Heart left ventricle (tissue), 16 donors: Measurements from ENCODE around the gene SND1. TPM values are rescaled to one million over a fixed set of nuclear protein-coding genes. Genes with fewer than 3 reads are reported as not detected.

Source experiments
- ATAC-seq, 4 donors: fragments of 200-7000 bp; cut with Tn5 transposase; one replicate each; pipeline ENCODE4 v1.9.1; 2020 to 2022; ENCODE audit warnings: moderate library complexity in 4 of 4, mild to moderate bottlenecking in 3 of 4, moderate number of reproducible peaks in 1 of 4
- DNase-seq, 5 donors: peaks; one replicate each; pipeline ENCODE4 v3.0.0-alpha.2; 2020
- H3K27ac ChIP-seq, 12 donors: fragments of 200-600 bp; sonication (generic) in 4 of 12; one replicate each; pipeline versions ENCODE4 v1.5.0 to v1.8.0; 2016 to 2022; ENCODE audit warnings: mild to moderate bottlenecking in 2 of 12
- H3K27me3 ChIP-seq, 9 donors: fragments of 200-600 bp; sonication (generic) in 2 of 9; one replicate each; pipeline versions ENCODE4 v1.5.1 to v1.8.0; 2016 to 2022; ENCODE audit warnings: mild to moderate bottlenecking in 3 of 9
- H3K36me3 ChIP-seq, 9 donors: fragments of 200-600 bp; sonication (generic) in 2 of 9; one replicate each; pipeline versions ENCODE4 v1.5.0 to v1.8.0; 2018 to 2022; ENCODE audit warnings: mild to moderate bottlenecking in 2 of 9
- H3K4me1 ChIP-seq, 12 donors: fragments of 200-600 bp; sonication (generic) in 4 of 12; one replicate each; pipeline versions ENCODE4 v1.5.0 to v1.8.0; 2016 to 2022; ENCODE audit warnings: mild to moderate bottlenecking in 3 of 12
- H3K4me3 ChIP-seq, 12 donors: fragments of 200-600 bp; sonication (generic) in 4 of 12; one replicate each; pipeline versions ENCODE4 v1.5.0 to v1.8.0; 2017 to 2022; ENCODE audit warnings: mild to moderate bottlenecking in 9 of 12, moderate library complexity in 4 of 12
- H3K9me3 ChIP-seq, 12 donors: fragments of 200-600 bp; sonication (generic) in 4 of 12; one replicate each; pipeline versions ENCODE4 v1.5.0 to v1.8.0; 2016 to 2022; ENCODE audit warnings: mild to moderate bottlenecking in 1 of 12
- CTCF ChIP-seq, 12 donors: fragments of 200-600 bp; sonication (generic) in 4 of 12; IDR thresholded peaks; one replicate each; pipeline versions ENCODE4 v1.5.0 to v1.8.0; 2018 to 2022; ENCODE audit warnings: antibody characterized with exemption in 12 of 12, mild to moderate bottlenecking in 5 of 12
- POLR2A ChIP-seq, 2 donors: fragments of 450-650 bp; IDR thresholded peaks; one replicate each; pipeline ENCODE4 v1.6.1; 2017; ENCODE audit warnings: antibody characterized with exemption in 2 of 2, mild to moderate bottlenecking in 2 of 2, moderate library complexity in 2 of 2
- WGBS, 4 donors: extraction: QIAGEN DNeasy Blood & Tissue Kit in 2 of 4; methylation state at CpG; one replicate each; pipeline versions ENCODE4 v1.1.5 to v1.1.7; 2013 to 2018; 5-methylcytosine and 5-hydroxymethylcytosine counted together
- intact Hi-C, 10 donors: fragments of 100-400 bp; cut with DNase I; formaldehyde crosslinking; loops; one replicate each; pipeline versions ENCODE4 v1.11.1 to v1.14.2; 2022
- polyA plus RNA-seq, 2 donors: library from polyadenylated mRNA; stranded (reverse); fragments of 200-250 nt; gene quantifications; one replicate each; pipeline ENCODE4 v1.2.3, GENCODE V29; 2013
- total RNA-seq, 9 donors: library from RNA; depleted of rRNA in 2 of 9; stranded (reverse); fragments of >200 nt in 2 of 9; fragmentation: NEBNext Ultra II Directional in 3 of 9; extraction: Animal tissue kit (Norgen Biotek cat#: 25700) in 3 of 9; gene quantifications; one replicate each; pipeline versions ENCODE4 v1.1.0 to v1.2.4, GENCODE V29; 2016 to 2023
- donor health status: ischemic (EF 13 %, LVEDD 7.1; RV severe dilation, severe dysfunction).
- donor health status: healthy with polysubstance abuse.
- donor health status: DM: no; HTN: yes; CAD: no.
- donor health status: DM: no; HTN: no; CAD: no.
- donor health status: ischemic (EF 25% LVEDD 6.9; RV normal size, moderate dysfunction).
- donor health status: ischemic (EF 25% LVEDD 5.7; RV mildly dilated, moderate dysfunction).
- donor health status: healthy.
- donor health status: DM: yes; HTN: yes; CAD: no.
- donor health status: ischemic (EF 35%, LVEDD 5.7; RV mildly dilated, moderate dysfunction).
- donor health status: nonischemic (EF 11% LVEDD 7.7; RV severe dilation, severe dysfunction).
- donor health status: DM: yes; HTN: yes; CAD: no.
- donor health status: PGD.
- donor health status: ischemic (EF 29% LVEDD 5.4; RV normal size, mild dysfunction).
- donor health status: nonischemic (EF 23%, LVEDD 6.1; RV moderate dilation, normal function).

The SND1 gene
- total and polyA plus RNA-seq, 11 donors = 45.6 to 115 (median 76.3) TPM

- Histone ChIP-seq H3K27ac (no peak overlapping the region), H3K4me1 (peaks cover 0 to 44% (median 10%) of the 10 kb centered on the region in 12 donors), H3K9me3 (no peaks in the 10 kb centered on the region), H3K27me3 (no peaks in the 10 kb centered on the region), H3K4me3 (no peak overlapping the region), H3K36me3 (peaks cover 0 to 7% (median 0%) of the 10 kb centered on the region in 9 donors)
- DNase-seq (no peak), ATAC-seq (no peak)
- WGBS, 4 donors = 80 to 84% (median 82%) methylated on average over 4 of the region's 4 CpGs
- TF ChIP-seq POLR2A (IDR thresholded peaks at IDR 0.05) (no peak), CTCF (IDR thresholded peaks at IDR 0.05) (no peak)
- intact Hi-C loops = no loop called here
Observed at GRCh38 chr7:127895814-127896280, 243.9 kb downstream of the SND1 start.

GRCh38 chr7:127896659-127897058 lies 244.7 kb downstream of the SND1 start:
- no peak overlapping the region for H3K4me3 ChIP-seq
- DNase-seq (no peak), ATAC-seq (no peak)
- H3K4me1 ChIP-seq = peaks cover 0 to 47% (median 16%) of the 10 kb centered on the region in 12 donors
- no peaks in the 10 kb centered on the region for H3K9me3 ChIP-seq
- TF ChIP-seq CTCF (IDR thresholded peaks at IDR 0.05) = no peak
- TF ChIP-seq POLR2A (IDR thresholded peaks at IDR 0.05) = no peak
- H3K27me3 ChIP-seq = no peaks in the 10 kb centered on the region
- WGBS, 4 donors = 90 to 92% (median 91%) methylated on average over 5 of the region's 5 CpGs
- H3K27ac ChIP-seq = no peak overlapping the region
- H3K36me3 ChIP-seq = peaks cover 0 to 7% (median 0%) of the 10 kb centered on the region in 9 donors
- intact Hi-C loops = no loop called here

GRCh38 chr7:127897704-127898454 lies 245.9 kb downstream of the SND1 start:
- Histone ChIP-seq H3K9me3 (no peaks in the 10 kb centered on the region), H3K27me3 (no peaks in the 10 kb centered on the region), H3K27ac (no peak overlapping the region), H3K4me1 (peaks cover 0 to 44% (median 16%) of the 10 kb centered on the region in 12 donors), H3K4me3 (no peak overlapping the region), H3K36me3 (peaks cover 0 to 7% (median 0%) of the 10 kb centered on the region in 9 donors)
- intact Hi-C loops = no loop called here
- ATAC-seq (no peak), DNase-seq (no peak)
- WGBS, 4 donors = 86 to 93% (median 91%) methylated on average over 4 of the region's 4 CpGs
- TF ChIP-seq CTCF (IDR thresholded peaks at IDR 0.05) (no peak), POLR2A (IDR thresholded peaks at IDR 0.05) (no peak)

- no peak for TF ChIP-seq POLR2A (IDR thresholded peaks at IDR 0.05)
- no peak for TF ChIP-seq CTCF (IDR thresholded peaks at IDR 0.05)
- peaks cover 0 to 35% (median 13%) of the 10 kb centered on the region in 12 donors for H3K4me1 ChIP-seq
- no peak overlapping the region for H3K4me3 ChIP-seq
- DNase-seq = no peak
- WGBS, 4 donors = 91 to 95% (median 92%) methylated on average over 2 of the region's 2 CpGs
- H3K9me3 ChIP-seq = no peaks in the 10 kb centered on the region
- H3K27ac ChIP-seq = no peak overlapping the region
- no peak for ATAC-seq
- no peaks in the 10 kb centered on the region for H3K27me3 ChIP-seq
- intact Hi-C loops = no loop called here
- H3K36me3 ChIP-seq = peaks cover 0 to 7% (median 0%) of the 10 kb centered on the region in 9 donors
Observed at GRCh38 chr7:127899411-127899810, 247.4 kb downstream of the SND1 start.
